Fibroblast of mammary gland (primary cell): Measurements from ENCODE around the gene COL27A1.
A peak's percentile ranks its signal among the peaks of the same experiment; 100 is the strongest.

ENCODE experiments used
- DNase-seq: peaks from one replicate; pipeline ENCODE4 v3.0.0-alpha.2; 2010; ENCODE audit warnings: low read depth
- H3K4me3 ChIP-seq: 2 replicates; pipeline ENCODE4 v1.5.1; 2011; ENCODE audit warnings: low read depth, mild to moderate bottlenecking, low read length, moderate library complexity; ENCODE audit not compliant: control insufficient read depth
- CTCF ChIP-seq: conservative IDR thresholded peaks from 2 replicates; pipeline ENCODE4 v1.5.1; 2011; ENCODE audit warnings: low read depth, low read length, inconsistent platforms; ENCODE audit not compliant: control insufficient read depth, insufficient read depth

COL27A1 gene

DNA sequence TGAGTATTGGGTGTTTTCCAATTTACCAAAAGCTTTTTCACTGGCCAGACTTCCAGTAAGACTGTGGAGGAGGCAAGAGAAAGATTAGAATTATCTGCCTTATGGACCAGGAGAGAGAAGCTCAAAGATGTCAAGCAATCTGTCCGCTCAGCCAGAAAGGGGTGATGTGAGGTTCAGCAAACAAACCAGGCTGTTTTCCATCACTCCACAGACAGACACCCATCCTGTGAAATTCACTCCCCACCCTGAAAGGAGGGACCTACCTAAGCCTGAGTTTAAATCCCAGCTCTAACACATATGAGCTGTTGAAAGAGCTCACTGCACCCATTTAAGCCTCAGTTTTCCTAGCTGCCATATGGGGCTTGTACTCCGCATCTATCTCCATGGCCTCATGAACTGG, 14.9 kb upstream of the COL27A1 start:
- no peak for TF ChIP-seq CTCF
- no peak for DNase-seq

DNA sequence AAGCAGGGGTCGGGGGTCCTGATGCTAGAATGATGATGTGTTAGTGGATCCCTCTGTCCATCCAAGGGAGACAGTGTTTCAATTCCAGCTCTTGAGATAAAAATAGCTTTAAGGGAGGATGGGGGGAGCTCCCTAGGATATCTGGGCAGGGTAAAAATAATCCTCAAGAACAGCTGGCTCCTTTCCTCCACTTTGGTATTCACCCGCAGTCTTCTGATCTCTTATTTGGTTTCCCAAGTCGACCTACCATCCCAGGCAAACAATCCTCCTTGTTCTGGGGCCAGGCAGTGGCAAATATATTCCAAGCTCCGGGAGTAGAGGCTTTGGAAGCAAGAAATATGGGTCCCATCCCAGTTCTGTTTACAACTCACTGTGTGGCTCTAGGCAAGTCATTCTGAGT, 14.5 kb upstream of the COL27A1 start:
- no peak for TF ChIP-seq CTCF
- DNase-seq = no peak
- no peak overlapping the region for H3K4me3 ChIP-seq

More for the DNA sequence above, 14.9 kb upstream of the COL27A1 start:
- H3K4me3 ChIP-seq = no peak overlapping the region

GRCh38 chr9:114141553-114142402, 13.6 kb upstream of the COL27A1 start:
- peak; percentile 67 for DNase-seq
- H3K4me3 ChIP-seq = no peak overlapping the region
- no peak for TF ChIP-seq CTCF

- no peak overlapping the region for H3K4me3 ChIP-seq
- DNase-seq = no peak
- no peak for TF ChIP-seq CTCF
Observed at GRCh38 chr9:114143234-114143633, 12.1 kb upstream of the COL27A1 start.

GRCh38 chr9:114146735-114147134, 8.6 kb upstream of the COL27A1 start:
- no peak for TF ChIP-seq CTCF
- DNase-seq = no peak
- H3K4me3 ChIP-seq = no peak overlapping the region

DNA sequence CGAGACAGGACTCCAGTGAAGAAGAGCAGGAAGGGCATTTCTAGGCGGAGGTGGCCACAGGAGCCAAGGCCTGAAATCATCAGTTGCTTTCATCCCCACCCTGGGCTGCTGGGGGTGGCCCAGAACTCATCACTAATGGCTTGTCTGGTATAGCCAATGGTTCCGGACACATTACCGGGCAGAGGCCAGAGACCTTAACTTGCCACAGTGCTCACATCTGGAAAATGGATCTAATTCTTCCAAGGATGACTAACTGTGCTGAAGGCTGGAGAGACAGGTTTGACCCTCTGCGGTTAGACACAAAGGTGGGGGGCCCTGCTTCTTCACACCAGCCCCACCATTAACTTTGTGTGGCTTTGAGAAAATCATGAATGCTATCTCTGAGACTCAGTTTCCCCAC, 6.2 kb upstream of the COL27A1 start:
- no peak overlapping the region for H3K4me3 ChIP-seq
- DNase-seq = no peak
- no peak for TF ChIP-seq CTCF
